Subcutaneous preadipocyte (primary cell): ENCODE measurements around the gene BTK. TPM values are rescaled to one million over a fixed set of nuclear protein-coding genes. Genes with fewer than 3 reads are reported as not detected.

Experiments used
- small RNA-seq: library from RNA; depleted of rRNA; stranded (forward); fragments of <200 nt; gene quantifications from one replicate; pipeline ENCODE3, GENCODE V24; 2012
- total RNA-seq: library from RNA; depleted of rRNA; stranded (reverse); fragments of >200 nt; gene quantifications from 2 replicates; pipeline ENCODE4 v1.2.3, GENCODE V29; 2012

The BTK gene
- total RNA-seq = not detected in 2 replicates

DNA sequence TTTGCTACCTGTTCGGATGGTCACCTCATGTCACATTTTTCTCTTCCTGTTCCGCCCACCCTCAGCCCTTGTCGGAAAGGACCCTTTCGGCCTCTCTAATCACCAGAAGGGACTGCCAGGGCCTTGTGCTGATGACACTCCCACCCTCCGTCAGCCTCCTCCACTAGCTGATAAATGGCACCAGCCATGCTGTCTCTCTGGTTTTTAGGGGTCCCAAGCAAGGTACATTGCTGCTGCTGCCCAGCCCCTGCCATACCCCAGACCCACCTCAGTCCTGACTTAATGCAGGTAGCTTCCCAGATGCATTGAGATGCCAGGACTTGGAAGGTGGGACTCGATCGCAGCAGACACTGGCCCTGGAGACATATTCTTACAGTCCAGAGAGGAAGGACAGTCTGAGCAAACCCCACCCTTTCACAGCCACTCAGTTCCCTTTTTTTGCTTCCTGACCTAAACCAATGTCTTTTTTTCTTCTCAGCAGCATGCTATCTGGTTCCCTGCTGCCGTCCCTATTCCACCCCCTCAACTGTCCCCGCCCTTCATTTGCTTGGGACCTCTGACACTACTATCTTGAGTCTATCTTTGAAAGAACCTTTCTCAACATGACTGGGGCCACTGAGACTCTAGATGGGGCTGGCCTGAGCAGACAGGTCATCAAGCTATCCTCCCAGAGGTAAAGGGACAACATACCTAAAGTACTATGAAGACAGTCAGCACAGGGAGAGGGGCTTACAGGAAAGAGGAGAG lies at the start of gene BTK:
Gene BTK, minus strand, starts transcription at position 397 of the 747 bp plus-strand sequence. CDS start 10,907 bp downstream, outside the sequence.

DNA sequence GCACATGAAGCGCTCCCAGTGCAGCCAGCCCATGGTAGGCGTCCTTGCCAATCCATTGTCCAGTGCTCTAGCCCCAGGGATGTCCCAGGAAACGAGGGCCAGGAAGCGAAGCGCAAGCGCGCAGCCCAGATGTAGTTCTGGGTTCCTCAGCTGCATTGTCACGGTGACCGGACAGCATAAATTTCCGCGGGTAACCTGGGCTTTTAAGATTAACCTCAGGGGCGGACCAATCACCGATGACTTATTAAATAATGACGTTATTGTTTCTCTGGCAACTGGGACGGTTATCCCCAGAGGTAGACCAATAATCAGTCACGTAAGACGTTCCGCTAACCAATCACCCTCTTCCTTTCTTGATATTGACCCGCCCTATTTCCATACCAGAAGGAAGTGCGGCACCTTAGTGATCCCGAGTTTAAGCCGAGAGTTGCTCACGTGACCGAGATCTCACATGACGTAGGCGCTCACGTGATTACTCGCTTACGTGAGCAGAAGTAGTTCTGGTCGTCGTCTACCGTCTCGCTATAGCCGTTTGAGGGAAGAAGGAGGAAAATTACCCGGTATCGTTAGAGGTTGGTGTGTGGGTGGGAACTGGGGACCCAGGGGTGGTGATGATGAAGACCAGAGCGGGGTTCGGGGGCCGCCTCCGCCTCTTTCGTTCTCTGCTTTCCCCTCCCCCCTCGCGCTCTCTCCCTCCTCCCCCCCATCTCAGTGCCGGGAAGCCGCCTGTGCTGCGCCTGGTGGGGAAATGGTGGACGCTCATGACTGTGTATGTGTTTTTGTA lies 21.9 kb upstream of the BTK start, which contains the start of the genes GLA and HNRNPH2:
Gene GLA, minus strand, starts transcription at position 178 of the 784 bp plus-strand sequence. Its CDS starts 22 bp downstream, at position 156.
Gene HNRNPH2, plus strand, starts transcription at position 475 of the 784 bp plus-strand sequence. CDS start 3,767 bp downstream, outside the sequence.

DNA sequence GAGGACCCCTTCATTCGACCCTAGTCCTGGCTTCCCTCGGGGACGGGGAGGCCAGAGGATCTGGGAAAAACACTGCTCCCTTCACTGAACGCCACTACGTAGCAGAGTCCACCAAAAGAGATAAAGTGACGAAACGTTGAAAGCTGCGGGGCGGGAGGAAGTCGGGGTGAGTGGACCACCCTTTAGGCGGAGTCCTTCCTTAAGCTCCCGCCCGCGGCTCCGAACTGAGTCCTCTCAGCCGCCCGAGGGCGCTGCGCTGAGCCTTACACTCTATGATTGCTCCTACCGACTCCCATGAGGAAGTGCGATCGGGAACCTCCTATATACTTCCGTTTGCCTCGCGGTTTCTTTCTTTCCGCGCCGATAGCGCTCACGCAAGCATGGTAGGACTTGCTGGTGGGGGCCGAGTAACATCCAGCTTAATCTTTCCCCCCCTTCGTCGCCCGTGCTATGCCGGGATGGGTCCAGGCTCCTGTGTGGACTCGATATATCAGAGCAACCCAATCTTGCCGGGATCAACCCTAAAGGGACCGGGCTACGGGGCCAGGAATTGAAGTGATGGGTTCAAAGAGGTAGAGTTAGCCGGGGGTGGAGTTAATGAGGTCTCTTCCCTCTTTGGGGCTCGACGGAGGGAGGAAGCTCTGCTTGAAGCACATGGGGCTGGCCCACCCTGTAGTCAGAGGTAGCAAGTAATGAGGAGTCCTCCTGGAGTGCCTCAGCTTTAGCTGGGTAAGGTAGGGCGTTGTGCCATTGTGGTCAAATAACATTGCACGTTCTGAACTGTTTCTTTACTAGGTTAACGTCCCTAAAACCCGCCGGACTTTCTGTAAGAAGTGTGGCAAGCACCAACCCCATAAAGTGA lies 4.9 kb upstream of the BTK start, which contains the start of gene RPL36A:
Gene RPL36A, plus strand, starts transcription at position 348 of the 862 bp plus-strand sequence. Its CDS starts 33 bp downstream, at position 381.

DNA sequence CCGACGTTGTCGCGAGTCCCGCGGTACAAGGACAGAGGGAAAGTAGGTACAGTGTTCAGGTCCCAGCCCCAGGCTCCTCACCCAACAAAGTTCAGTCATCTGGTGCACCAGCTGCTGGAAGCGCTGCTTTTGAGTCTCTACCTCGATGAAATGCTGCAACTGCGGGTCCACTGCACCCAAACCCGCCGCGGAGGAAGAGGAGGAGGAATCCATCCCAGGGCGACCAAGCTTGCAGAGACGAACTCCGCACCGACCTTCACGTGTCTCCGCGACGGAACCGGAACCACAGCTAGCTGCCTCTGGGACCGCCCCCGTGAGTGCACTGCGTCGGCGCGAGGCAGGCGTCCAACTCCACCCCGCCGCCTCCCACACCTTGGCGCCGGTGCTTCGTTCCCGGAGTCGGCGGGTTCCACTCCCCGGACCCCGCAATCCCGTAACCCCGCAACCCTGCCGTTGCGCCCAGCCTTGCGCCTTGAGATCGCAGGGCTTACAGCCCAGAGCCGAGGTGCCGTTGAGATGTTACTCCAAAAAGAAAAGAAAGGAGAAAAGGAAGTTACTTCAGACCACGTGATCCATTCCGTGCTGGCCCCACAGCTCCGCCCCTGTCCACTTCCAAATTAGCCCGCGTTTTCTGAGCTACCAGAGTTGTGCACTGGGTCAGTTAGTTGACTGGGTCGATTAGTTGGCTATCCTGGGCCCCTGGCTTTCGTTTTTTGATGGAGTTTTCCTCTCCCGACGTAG lies 37.4 kb downstream of the BTK start, which contains the start of gene TIMM8A:
Gene TIMM8A, minus strand, starts transcription at position 291 of the 741 bp plus-strand sequence. Its CDS starts 78 bp downstream, at position 213.

Small RNAs within 50 kb of the gene (small RNA-seq; reads per million reads assigned to genes)
- gene RNU6-934P = not detected

Other genes starting within 250 kb of the BTK start
- under 0.01 and 0.20 TPM in 2 replicates for gene DRP2, start 166.4 kb downstream of the BTK start, total RNA-seq
- gene TAF7L, start 94.9 kb downstream of the BTK start, total RNA-seq = 0.37 and 0.39 TPM in 2 replicates
- 5.5 TPM in 2 replicates for gene TIMM8A, start 37.4 kb downstream of the BTK start, total RNA-seq
- gene RPL36A, start 4.8 kb upstream of the BTK start, total RNA-seq = 145 and 219 TPM in 2 replicates
- gene GLA, start 21.7 kb upstream of the BTK start, total RNA-seq = 23.9 and 24.4 TPM in 2 replicates
- 46.5 and 47.8 TPM in 2 replicates for gene HNRNPH2, start 22.0 kb upstream of the BTK start, total RNA-seq
- gene ARMCX4, start 99.3 kb upstream of the BTK start, total RNA-seq = 3.1 and 3.3 TPM in 2 replicates
- 55.9 and 57.0 TPM in 2 replicates for gene ARMCX1, start 164.4 kb upstream of the BTK start, total RNA-seq
- 11.8 and 13.5 TPM in 2 replicates for gene ARMCX6, start 231.8 kb upstream of the BTK start, total RNA-seq
- gene ARMCX3, start 237.0 kb upstream of the BTK start, total RNA-seq = 34.2 and 41.2 TPM in 2 replicates